SH-SY5Y (cell line): ENCODE results near the gene TEAD1.

Source experiments
- GATA2 ChIP-seq: IDR thresholded peaks from 2 replicates; pipeline ENCODE4 v1.6.1; 2011; ENCODE audit warnings: mild to moderate bottlenecking, low read depth, low read length
- GATA3 ChIP-seq: IDR thresholded peaks from 2 replicates; pipeline ENCODE4 v1.6.1; 2011; ENCODE audit warnings: low read depth, mild to moderate bottlenecking, low read length, moderate library complexity

- peak; percentile 45; the same call in 1 of the 2 replicates for TF ChIP-seq GATA2
- TF ChIP-seq GATA3: no peak
Observed at GRCh38 chr11:12727563-12728211, 53.5 kb downstream of the TEAD1 start.
